Activated CD4-positive, alpha-beta T cell treated with anti-CD3 and anti-CD28 coated beads, Interleukin-2, amount 50 U/mL, for 48 hours (primary cell): ENCODE measurements around the gene RNF220.

Source experiments
- DNase-seq, 2 experiments: peaks; one replicate each; pipeline ENCODE4 v3.0.0-alpha.2; 2020

Gene RNF220

DNA sequence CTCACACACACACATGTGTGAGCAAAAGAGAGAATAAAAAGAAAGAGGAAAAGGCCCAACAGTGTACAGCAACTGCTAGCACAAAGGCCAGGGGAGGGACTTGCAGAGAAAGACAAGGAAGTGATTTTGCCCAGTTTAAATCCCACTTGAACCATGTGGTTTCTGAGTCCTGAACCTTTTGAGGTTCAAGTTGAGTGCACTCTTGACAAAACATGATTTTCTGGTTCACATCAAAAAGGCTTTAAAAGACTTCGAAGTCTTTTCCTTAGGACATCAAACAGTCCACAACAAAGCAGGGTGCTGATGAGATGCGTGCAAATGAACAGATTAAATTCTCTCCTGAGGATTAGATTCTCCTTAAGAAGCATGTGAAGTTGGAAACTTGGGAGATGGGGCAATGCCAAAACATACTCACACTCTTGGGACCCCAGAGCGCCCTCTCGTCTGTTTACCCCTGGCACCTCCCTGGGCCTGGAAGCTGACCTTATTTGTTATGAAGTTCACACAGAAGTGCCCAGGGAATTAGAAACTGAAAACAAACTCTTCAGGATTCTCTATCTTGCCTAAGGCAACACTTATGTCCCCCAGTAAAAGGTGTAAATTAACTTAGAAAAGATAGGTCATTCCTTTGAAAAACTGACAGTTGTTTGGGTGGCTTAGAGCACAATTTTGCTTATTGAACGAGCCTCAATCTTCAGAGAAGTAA lies 31.5 kb downstream of the RNF220 start:
- no peak for DNase-seq

DNA sequence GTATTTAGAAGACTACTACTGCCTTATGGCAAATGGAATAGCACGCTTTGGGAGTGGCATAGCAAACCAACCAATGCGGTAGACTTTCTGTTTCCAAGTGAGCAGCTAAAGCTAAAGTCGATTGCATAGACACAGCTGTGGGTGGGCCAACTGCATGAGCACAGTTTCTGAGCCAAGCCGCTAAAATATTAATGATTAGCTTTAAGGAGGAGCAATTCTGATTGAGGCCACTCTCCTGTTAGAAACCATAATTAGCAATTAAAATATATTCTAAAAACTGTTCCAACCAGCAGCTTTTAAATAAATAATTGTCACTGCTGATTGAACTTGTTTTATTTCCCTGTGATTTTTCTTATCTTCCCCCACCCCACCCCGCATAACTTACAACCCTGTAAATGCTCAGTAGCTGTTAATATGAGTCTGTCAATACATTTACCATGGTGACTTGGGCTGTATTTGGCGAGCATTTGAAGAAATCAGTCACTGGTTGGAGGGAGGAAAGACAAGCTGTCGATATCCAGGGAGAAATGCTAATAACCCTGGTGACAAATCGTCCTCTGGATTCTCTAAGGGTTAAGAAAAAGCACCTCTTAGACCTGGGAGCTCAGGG lies 32.2 kb downstream of the RNF220 start:
- DNase-seq: no peak

DNA sequence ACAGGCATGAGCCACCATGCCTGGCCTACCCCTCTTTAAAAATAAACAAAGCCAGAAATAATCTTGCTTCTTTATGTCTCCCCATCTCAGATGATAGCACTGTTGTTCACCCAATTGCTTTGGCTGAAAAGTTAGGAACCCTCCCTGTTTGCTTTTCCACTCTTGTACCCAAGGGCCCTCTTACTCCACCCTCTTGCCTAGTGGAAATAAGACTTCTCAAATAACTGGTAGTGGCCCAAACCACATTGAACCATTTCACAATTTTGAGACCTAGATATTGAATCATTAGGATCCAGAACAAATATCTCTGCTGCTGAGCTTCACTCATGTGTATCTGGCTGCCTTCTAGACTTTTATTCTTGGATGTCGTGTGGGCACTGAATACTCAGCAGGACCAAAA lies 37.7 kb downstream of the RNF220 start:
- no peak for DNase-seq

DNA sequence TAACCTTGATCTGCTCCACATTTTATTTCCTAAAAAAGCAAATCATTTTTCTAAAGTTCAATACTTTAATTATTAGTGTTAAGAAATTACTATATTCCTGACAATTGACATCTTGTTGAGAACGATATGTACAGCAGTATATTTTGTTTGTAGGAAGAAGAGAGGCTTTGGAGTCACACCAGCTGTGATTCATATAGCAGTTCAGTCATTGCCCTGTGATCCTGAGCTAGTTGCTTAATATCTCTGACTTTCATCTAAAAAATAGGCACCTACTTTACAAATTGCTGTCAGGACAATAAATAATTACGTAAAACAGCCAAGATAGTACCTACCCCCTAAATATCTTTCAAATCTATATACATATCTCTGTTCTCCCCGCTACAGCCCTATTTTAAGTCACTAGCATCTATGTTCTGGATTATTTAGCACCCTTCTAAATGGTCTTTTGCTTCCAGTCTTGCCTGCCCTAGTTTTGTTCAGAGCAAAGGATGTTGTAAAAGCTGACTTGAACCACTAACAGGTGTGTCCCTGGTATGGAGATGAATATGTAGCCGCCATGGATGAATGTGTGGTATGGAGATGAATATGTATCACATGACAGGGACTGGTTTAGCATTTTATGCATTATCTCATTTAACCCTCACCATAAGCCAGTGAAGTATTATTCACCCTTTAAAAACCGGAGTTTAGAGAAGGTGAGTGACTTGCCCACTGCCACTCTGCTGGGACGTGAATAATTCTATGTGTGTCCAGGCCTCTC lies 42.2 kb downstream of the RNF220 start:
- DNase-seq: no peak

DNA sequence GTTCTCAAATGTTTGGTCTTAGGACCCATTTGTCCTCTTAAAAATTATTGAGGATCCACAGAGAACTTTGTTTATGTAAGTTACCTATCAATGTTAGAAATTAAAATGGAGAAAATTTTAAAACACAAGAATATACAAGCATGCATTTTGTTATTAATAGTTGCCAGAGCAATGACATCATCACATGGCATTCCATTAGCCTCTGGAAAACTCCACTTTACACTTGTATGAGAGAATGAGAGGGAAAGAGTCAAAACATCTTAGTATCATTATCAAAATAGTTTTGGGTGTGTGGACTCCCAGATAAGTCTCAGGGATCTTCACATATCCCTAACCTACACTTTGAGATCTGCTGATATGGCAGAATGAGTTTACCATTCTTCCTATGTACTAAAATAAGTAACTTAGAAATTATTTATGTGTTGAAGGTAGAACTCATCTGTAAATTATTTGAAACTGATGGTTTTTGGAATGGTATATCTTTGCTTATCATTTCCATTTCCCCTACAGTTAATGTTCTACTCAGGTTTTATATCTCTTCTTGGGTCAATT lies 48.8 kb downstream of the RNF220 start:
- no peak for DNase-seq

DNA sequence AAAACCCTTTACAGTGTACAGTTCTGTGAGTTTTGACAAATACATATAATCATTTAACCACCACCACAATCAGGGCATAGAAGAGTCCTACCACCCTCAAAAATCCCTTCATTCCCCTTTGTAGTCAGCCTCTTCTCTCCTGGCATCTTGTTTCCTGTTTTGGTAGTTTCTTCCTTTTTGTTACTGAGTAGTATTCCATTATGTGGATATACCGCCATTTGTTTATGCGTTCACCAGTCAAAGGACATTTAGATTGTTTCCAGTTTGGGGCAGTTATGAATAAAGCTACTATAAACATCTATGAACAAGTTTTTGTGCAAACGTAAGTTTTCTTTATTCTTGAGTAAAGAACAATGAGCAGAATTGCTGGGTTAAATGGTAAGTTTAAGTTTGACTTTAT lies 49.6 kb downstream of the RNF220 start:
- no peak for DNase-seq

DNA sequence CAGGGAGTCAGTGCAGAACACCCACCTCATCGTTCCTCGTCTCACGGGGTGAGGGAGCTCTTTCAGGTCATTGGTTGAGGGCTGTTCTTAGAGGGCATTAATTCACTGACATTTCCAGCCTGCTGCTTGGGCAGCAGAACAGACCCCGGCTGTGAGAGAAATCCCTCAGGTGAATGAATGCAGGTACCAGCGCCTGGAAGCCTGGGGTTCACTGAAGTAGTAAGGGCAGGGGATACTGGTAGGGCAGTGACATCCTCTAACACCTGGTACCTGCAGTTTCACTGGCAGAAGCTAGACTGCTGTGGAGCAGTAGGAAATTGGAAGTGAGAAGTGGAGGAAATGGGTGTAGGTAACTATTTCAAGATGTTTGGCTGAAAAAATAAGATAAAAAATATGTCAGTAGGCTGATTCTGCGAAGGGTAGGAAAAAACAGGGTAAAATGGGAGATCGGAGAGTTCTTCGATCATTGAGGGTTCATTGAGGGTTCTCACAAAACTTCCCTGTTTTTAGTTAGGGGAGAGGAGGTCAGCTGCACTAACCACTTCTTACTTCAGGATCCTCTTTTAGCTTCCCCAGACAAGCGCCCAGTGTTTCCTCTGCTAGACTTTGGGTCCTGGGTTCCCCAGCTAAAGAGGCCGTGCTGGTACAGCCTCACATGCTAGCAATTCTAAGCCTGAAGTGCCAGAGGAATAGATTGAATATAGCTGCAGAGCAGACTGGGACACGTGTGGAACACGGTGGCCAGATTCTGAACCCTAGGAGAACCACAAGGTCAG lies 55.2 kb downstream of the RNF220 start:
- no peak for DNase-seq

DNA sequence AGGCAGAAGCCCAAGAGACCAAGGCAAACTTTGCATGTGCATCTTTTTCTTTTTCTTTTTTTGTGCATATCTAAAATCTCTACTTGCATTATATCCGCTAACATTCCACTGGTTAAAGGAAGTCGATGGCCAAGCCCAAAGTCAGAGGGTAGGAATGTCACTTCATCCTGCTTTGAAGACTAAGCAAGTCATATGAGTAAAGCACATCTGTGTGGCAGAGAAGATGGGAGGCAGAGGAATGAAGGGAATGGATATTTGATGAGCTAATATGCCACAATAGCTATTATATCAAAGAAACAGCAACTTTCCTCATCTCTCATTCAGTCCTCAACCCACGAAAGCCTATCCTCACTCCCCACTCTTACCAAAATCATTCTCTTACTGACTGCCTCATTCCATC lies 59.3 kb downstream of the RNF220 start:
- no peak for DNase-seq

DNA sequence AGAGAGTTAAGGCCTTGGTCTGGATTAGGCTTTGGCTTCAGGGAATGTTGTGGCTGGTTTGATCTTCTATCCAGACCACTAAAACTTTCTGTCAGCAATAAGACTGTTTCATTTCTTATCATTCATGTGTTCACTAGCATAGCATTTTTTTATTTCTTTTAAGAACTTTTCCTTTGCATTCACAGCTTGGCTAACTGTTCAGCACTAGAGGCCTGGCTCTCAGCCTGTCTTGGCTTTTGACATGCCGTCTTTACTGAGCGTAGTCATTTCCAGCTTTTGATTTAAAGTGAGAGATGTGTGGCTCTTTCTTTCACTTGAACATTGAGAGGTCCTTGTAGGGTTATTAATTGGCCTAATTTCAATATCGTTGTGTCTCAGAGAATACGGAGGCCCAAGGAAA lies 62.5 kb downstream of the RNF220 start:
- DNase-seq: no peak

DNA sequence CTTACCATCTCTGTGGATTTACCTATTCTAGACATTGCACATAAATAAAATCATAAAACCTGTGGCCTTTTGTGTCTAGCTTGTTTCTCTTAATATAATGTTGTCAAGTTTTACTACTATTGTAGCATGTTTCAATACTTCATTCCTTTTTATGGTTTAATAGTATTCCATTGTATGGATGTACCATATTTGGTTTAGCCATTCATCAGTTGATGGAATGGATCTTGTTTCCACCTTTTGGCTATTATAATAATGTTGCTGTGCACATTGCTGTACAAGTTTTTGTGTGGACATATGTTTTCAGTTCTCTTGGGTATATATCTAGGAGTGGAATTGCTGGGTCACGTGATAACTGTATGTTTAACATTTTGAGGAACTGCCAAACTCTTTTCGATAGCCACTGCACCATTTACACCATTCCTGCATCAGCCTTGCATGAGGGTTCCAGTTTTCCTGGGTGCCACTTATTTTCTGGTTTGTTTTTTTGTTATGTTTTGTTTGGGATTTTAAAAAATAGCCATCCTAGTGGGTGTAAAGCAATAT lies 66.9 kb downstream of the RNF220 start:
- no peak for DNase-seq

DNA sequence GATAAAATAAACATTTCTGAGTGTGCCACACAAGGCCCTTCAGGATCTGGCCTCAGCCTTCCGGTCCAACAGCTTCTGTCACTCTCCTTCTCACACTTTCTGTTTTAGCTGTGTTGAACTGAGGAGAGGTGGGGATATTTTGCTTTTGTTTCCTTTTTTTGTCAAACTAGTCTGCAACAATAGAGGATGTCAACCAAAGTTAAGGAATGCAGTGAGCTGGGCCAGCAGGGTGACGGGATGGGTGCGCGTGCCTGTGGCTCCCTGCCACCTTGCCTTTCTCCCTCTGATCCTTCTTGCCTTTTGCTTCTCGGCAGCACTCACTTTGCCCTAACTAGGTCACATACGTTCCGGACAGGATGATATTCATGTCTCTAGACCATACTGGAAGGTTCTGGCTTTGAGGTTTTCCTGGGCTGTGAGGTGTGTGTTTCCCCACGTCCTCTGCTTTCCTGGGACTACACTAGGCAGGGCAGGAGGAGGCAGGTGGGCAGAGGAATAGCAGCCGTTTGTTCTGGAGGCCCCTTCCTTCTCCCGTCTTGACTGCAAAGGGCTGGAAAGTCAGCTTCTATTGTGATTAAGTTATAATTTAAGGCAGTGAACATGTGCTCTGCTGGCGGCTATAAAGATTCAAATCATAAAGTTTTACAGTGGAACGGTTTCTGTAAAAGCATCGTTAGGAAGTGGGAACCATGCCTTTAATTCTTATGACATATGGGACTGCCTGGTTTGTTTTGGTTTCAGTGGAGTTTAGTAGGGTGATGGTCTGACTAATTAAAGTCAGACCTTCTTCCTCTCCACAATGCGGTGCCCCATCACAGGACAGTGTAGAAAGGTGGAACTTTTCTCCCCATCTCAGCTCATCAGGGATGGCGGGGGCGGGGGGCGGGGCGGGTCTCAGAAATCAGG lies 67.8 kb downstream of the RNF220 start:
- DNase-seq: no peak

DNA sequence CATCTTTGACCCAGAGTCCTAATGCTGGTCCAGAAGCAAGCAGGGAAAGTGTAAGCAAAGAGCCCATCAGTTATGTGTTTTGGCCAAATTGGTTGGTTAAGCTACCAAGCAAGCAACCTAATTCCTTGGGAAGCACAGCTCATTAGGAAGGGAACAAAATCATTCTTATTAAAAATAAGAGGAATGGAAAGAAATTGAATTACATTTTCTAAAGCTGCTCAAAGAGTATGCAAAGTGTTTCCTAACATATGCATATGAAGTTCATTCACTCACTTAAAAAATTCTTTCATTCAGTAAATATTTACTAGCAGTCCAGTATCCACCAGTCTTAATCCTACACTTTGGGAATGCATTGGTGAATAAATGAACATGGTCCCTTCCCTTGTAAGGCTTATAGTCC lies 71.8 kb downstream of the RNF220 start:
- DNase-seq: no peak

DNA sequence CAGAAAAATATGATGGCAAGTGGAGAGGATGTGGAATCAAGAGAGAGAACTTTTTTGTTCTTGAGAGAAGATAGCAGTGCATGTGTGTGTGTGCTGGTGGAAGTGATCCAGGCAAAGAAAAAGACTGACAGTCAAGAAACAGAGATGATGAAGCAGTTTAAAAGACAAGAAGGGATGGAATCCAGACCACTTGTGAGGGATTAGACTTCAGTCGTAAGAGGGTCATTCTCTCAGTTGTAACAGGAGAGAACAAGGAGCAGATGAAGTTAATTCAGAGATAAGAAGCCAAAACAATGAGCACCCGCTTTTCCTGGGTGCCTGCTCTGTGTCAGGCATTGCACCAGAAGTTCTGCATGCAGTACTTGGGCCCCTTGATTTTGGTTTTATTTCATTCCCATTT lies 76.6 kb downstream of the RNF220 start:
- no peak for DNase-seq

DNA sequence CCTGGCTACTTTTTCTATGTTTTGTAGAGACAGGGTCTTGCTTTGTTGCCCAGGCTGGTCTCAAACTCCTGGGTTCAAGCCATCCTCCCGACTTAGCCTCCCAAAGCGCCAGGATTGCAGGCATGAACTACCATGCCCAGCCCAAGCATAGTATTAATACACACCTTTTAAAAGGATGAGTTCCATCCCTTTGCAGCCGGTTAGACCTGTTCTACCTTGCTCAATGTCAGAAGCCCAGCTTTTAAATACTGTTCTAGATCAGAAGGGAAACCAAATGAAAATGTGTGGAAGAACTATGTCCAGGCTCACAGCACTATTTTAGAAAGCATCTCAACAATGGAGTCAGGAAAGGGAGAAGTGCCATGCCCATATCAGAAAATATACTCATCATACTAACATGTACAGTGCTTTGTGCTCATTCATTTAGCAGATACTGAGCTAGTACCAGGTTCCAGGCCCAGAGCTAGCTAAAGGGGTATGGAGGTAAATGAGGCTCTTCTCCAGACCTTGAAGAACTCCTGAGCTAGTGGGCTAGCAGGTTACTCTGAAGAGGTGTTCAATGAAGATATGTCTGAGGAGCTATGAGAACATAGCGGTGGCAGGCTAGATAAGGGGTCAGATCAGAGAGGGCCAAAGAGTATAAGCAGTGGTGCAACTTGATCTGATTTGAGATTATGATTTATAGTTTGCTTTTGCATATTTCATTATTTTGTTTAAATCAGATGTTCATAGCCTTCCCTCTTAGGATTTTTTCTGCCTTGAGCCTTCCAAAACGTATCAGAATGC lies 78.2 kb downstream of the RNF220 start:
- DNase-seq: no peak

DNA sequence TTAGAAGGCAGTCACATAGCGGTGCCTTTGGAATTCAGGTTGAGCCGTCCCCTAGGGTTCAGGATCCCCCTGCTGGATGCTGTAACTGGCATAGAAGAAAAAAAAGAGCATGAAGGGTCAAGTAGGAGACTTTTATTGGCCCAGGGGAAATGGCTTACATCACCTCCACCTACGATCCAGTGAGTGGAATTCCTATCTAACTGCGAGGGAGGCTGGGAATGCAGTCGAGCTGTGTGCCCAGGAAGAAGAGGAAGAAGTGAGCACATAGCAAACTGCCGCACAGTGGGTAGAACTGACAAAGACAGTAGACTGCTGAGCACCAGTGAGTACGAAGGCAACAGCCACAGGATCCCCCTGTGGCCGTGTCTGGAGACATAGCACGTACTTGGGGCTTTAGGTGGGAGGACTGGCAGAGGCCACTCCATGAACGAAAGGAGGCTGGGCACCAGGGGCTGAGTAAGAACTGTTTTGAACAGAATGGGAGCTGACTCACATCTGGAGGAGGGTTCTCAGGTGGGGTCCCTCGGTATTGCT lies 79.2 kb downstream of the RNF220 start:
- peak in 1 of 2 experiments; percentile 6 for DNase-seq

DNA sequence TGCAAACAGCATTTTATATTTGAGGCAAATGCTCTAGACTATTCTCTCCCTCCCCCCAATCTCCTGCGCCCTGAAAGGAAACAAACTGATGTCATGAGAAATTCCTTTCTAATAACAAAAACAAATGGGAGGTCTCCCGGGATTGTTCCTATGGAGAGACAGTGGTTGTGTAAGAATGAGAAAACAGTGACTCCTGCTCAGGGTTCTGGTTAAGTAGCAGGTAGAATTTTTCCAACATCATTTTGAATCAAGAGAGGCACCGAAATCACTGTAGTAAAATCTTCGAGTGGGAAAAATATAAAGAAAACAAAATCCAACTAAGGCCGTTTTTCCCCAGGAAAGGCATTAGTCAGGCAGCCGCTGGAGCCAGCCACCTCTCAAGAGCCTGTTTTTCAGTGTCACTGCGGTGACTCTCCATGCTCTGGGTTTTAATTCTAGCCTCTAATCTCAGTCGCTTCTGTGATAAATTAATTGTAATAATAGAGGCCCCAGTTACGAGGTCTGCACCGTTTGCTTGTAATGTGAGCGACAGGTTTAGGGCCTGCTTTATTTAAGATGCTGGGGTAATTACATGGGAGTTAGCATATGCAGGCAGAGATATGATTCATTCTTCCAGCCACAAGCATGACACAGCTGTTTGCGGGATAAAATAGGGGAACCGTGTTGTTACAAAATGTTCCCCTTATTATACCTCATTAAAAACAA lies 80.3 kb downstream of the RNF220 start:
- no peak for DNase-seq

DNA sequence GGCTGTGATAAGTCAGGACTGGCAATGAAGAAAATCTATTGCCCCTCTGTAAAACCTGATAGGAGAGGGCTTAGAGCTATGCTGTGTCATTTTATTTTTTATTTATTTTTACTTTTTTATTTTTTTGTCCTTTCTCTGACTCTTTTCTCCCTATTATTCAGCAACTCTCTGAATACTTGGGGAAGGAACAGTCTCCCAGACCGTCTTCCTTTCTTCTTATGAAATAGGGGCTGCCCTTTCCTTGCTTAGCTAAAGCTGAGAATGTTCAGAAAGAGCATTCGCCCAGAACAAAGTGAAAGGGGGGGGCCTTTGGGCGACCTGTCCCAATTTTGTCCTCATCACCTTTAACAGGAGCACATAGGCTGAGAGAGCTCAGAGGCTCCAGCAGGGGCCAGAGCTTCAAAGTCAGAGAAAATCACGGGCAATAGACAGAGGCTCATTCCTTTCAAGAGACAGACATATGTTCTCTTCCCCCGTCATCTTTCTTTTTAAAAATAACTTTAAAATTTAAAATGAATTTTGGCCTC lies 80.9 kb downstream of the RNF220 start:
- no peak for DNase-seq

DNA sequence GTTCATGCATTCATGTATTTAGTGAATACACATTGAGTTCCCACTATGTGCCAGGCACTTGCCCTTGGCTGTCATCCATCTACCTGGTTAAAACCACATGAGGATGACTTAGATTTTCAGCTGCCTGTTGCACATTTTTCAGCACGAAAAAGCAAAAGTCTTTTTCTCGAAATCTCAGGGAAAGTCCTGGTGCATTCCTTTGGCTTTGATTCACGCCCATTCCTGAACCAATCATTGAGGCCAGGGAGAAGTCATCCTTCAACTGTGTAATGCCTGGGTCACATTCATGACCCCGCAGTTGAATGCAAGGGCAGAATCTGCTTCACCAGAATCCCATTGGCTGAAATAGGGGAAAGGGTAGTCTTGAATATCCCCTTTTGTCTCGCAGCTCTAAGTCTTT lies 84.4 kb downstream of the RNF220 start:
- no peak for DNase-seq

DNA sequence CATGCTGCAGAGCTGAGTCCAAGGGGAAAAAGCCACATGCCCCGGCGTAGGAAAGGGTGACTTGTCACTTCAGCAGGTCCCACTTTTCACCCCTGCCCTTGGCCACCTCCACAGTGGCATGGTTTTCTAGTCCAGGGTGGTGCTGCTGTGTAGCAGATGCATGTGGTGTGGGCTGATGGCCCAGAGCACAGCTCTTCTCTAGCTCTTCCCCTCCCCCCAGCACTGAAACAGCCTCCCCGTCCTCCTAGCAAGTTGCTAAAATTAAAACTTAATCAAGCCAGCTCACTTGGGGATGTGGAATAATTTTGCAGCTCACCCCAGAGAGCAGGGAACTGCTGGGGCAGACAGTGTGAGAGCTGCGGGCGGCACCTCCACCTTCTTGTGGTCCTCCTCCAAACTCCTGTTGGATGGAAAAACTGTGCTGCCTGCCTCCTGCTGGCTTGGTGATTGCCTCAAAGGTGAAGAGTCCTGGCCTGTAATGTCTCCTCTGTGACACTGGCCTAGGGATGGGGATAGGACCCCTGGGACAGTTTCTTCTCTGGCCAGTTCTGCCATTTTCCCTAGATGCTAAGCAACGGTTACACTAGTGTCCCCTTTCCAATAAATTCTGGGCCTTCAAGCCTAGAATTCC lies 91.6 kb downstream of the RNF220 start:
- no peak for DNase-seq
